ENCODE measurements around the gene NTPCR. TPM values are rescaled to one million over a fixed set of nuclear protein-coding genes. Genes with fewer than 3 reads are reported as not detected.

NTPCR gene
- total RNA-seq, 1 donor from 2014 or later, result 31.0 TPM

GRCh38 chr1:233005156-233005555 lies 54.7 kb downstream of the NTPCR start:
- no peak for TF ChIP-seq CTCF (conservative IDR thresholded peaks at IDR 0.05; ENCODE audit: low read depth, low read length)
- no peak for DNase-seq (ENCODE audit: low read depth)
- H3K4me3 ChIP-seq (ENCODE audit: low read depth, low read length), result no peak overlapping the region

- DNase-seq (ENCODE audit: low read depth), result no peak
- TF ChIP-seq CTCF (conservative IDR thresholded peaks at IDR 0.05; ENCODE audit: low read depth, low read length), result no peak
- H3K4me3 ChIP-seq (ENCODE audit: low read depth, low read length), result no peak overlapping the region
Observed at GRCh38 chr1:233005703-233006102, 55.3 kb downstream of the NTPCR start.

GRCh38 chr1:233006108-233006507 lies 55.7 kb downstream of the NTPCR start:
- no peak overlapping the region for H3K4me3 ChIP-seq (ENCODE audit: low read depth, low read length)
- TF ChIP-seq CTCF (conservative IDR thresholded peaks at IDR 0.05; ENCODE audit: low read depth, low read length), result no peak
- DNase-seq (ENCODE audit: low read depth), result no peak

GRCh38 chr1:233006541-233006973 lies 56.1 kb downstream of the NTPCR start:
- DNase-seq (ENCODE audit: low read depth), result no peak
- H3K4me3 ChIP-seq (ENCODE audit: low read depth, low read length), result no peak overlapping the region
- no peak for TF ChIP-seq CTCF (conservative IDR thresholded peaks at IDR 0.05; ENCODE audit: low read depth, low read length)

- TF ChIP-seq CTCF (conservative IDR thresholded peaks at IDR 0.05; ENCODE audit: low read depth, low read length), result no peak
- H3K4me3 ChIP-seq (ENCODE audit: low read depth, low read length), result no peak overlapping the region
- no peak for DNase-seq (ENCODE audit: low read depth)
Observed at GRCh38 chr1:233010146-233010545, 59.7 kb downstream of the NTPCR start.

GRCh38 chr1:233012021-233012420 lies 61.6 kb downstream of the NTPCR start:
- DNase-seq (ENCODE audit: low read depth), result no peak
- TF ChIP-seq CTCF (conservative IDR thresholded peaks at IDR 0.05; ENCODE audit: low read depth, low read length), result no peak
- no peak overlapping the region for H3K4me3 ChIP-seq (ENCODE audit: low read depth, low read length)

GRCh38 chr1:233015965-233016364 lies 65.6 kb downstream of the NTPCR start:
- H3K4me3 ChIP-seq (ENCODE audit: low read depth, low read length), result no peak overlapping the region
- TF ChIP-seq CTCF (conservative IDR thresholded peaks at IDR 0.05; ENCODE audit: low read depth, low read length), result no peak
- no peak for DNase-seq (ENCODE audit: low read depth)

All from epithelial cell of proximal tubule (primary cell).